Activated CD8-positive, alpha-beta memory T cell treated with anti-CD3 and anti-CD28 coated beads for 36 hours (primary cell): ENCODE data around the gene SPRR4. TPM values are rescaled to one million over a fixed set of nuclear protein-coding genes. Genes with fewer than 3 reads are reported as not detected.
"Not testable (repeated sequence)": the region's sequence is repeated elsewhere in the genome, so short reads cannot be mapped to it uniquely, and the experiment has no call there.

Experiments used
- CTCF ChIA-PET: fragments of 350-600 bp; sonication (Branson Sonifier 250); formaldehyde crosslinking; loops from one replicate; lab custom pipeline; 2021; ENCODE audit warnings: antibody characterized with exemption; lab: Charles Lee
- POLR2A ChIA-PET: fragments of 350-600 bp; sonication (Branson Sonifier 250); formaldehyde crosslinking; loops from one replicate; lab custom pipeline; 2021; ENCODE audit warnings: antibody characterized with exemption; lab: Charles Lee
- total RNA-seq, 2 experiments: library from RNA; stranded (reverse); gene quantifications; one replicate each; pipeline ENCODE4 v1.2.3, GENCODE V29; 2021

SPRR4 gene
- total RNA-seq, 2 experiments from 2014 or later = not detected

DNA sequence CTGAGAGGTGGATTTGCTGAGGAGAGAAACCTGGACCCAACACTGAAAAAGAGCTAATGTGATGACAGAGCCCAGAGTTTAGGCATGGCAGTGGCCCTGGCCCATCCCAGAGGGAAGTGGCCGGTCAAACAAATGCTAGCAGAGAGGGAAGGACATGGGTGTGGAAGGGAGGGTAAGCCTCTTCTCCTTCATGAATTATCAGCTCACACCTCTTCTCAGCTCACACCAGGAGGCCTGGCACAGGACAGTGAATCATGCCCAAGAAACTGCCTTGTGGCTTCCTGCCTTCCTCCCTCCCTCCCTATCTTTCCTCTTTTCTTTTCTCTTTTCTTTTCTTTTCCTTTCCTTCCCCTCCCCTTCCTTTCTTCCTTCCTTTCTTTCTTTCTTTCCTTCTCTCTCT, 29.8 kb downstream of the SPRR4 start:
- CTCF ChIA-PET = no interaction called here
- POLR2A ChIA-PET = no interaction called here

DNA sequence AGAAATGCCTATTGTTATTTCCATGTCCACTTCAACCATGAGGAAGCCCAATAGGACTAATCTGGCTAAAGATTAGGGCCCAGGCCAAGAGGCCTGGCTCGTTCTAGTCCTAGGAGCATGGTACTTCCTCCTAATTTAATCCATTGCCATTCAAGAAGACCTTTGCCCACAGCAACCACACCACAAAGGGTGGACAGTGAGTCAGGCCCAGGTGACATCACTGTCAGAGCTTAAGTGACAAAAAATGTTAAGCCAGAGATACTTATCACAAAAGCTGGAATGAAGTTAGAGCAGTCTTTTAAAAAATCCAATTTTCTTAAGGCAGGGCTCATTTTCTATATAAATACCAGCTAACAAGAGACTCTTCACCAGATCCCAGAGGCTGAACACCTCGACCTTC, 30.9 kb downstream of the SPRR4 start, which contains the start of gene SPRR3:
Gene SPRR3, plus strand, starts transcription at position 368 of the 400 bp plus-strand sequence. CDS start 1,272 bp downstream, outside the sequence.
- ChIA-PET POLR2A (no interaction called here), CTCF (no interaction called here)

DNA sequence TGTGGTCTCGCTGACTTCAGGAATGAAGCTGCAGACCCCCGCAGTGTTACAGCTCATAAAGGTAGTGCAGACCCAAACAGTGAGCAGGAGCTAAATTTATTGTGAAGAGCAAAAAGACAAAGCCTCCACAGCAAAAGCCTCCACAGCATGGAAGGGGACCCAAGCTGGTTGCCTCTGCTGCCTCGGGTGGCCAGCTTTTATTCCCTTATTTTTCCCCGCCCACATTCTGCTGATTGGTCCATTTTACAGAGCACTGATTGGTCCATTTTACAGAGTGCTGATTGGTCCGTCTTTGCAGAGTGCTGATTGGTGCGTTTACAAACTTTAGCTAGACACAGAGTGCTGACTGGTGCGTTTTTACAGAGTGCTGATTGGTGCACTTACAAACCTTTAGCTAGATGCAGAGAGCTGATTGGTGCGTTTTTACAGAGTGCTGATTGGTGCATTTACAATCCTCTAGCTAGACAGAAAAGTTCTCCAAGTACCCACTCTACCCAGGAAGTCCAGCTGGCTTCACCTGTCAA, 40.8 kb downstream of the SPRR4 start:
- CTCF ChIA-PET, POLR2A ChIA-PET: not testable (repeated sequence)

GRCh38 chr1:153021829-153022228, 51.4 kb downstream of the SPRR4 start:
- CTCF ChIA-PET, POLR2A ChIA-PET: not testable (repeated sequence)

Other genes starting within 250 kb of the SPRR4 start
- not detected for gene KPRP, start 212.6 kb upstream of the SPRR4 start, total RNA-seq
- not detected for gene LCE1F, start 195.5 kb upstream of the SPRR4 start, total RNA-seq
- not detected for gene LCE1E, start 184.4 kb upstream of the SPRR4 start, total RNA-seq
- gene LCE1D, start 173.9 kb upstream of the SPRR4 start, total RNA-seq = not detected
- gene LCE1C, start 164.0 kb upstream of the SPRR4 start, total RNA-seq = not detected
- gene LCE1B, start 158.7 kb upstream of the SPRR4 start, total RNA-seq = not detected
- not detected for gene LCE1A, start 143.2 kb upstream of the SPRR4 start, total RNA-seq
- not detected for gene LCE6A, start 127.8 kb upstream of the SPRR4 start, total RNA-seq
- gene LCE7A, start 110.7 kb upstream of the SPRR4 start, total RNA-seq = not detected
- not detected for gene SMCP, start 92.3 kb upstream of the SPRR4 start, total RNA-seq
- not detected for gene IVL, start 62.1 kb upstream of the SPRR4 start, total RNA-seq
- gene SPRR5, start 23.4 kb upstream of the SPRR4 start, total RNA-seq = not detected
- gene SPRR1A, start 13.4 kb downstream of the SPRR4 start, total RNA-seq = not detected
- not detected for gene SPRR3, start 31.1 kb downstream of the SPRR4 start, total RNA-seq
- not detected for gene SPRR1B, start 60.6 kb downstream of the SPRR4 start, total RNA-seq
- gene SPRR2D, start 70.5 kb downstream of the SPRR4 start, total RNA-seq = not detected
- not detected for gene SPRR2A, start 86.9 kb downstream of the SPRR4 start, total RNA-seq
- not detected for gene SPRR2B, start 101.0 kb downstream of the SPRR4 start, total RNA-seq
- not detected for gene SPRR2E, start 123.9 kb downstream of the SPRR4 start, total RNA-seq
- gene SPRR2F, start 142.9 kb downstream of the SPRR4 start, total RNA-seq = not detected
- not detected for gene SPRR2G, start 180.2 kb downstream of the SPRR4 start, total RNA-seq
- gene LELP1, start 232.8 kb downstream of the SPRR4 start, total RNA-seq = not detected
- gene PRR9, start 246.9 kb downstream of the SPRR4 start, total RNA-seq = not detected